Measurements from ENCODE around the gene ITIH4. TPM values are rescaled to one million over a fixed set of nuclear protein-coding genes. Genes with fewer than 3 reads are reported as not detected.
A peak's percentile ranks its signal among the peaks of the same experiment; 100 is the strongest.

Gene ITIH4
- total RNA-seq, 2 experiments from 2014 or later = 15.1 to 16.3 TPM

GRCh38 chr3:52811452-52812011, 18.9 kb downstream of the ITIH4 start:
- no peaks in the 10 kb centered on the region for H3K9me3 Mint-ChIP-seq (ENCODE audit: insufficient read depth)
- POLR2A ChIA-PET = interaction anchor here (0.9 kb wide), 1 partner anchor 13 kb away, joined by 3 read pairs; no protein-coding TSS in a partner anchor
- no peak overlapping the region for H3K4me3 Mint-ChIP-seq
- H3K36me3 Mint-ChIP-seq (ENCODE audit: low read depth) = no peaks in the 10 kb centered on the region
- DNase-seq (no peak), ATAC-seq (no peak)
- no peak overlapping the region for H3K27ac Mint-ChIP-seq
- CTCF ChIA-PET = interaction anchor here (1.7 kb wide), 1 partner anchor 9 kb away, joined by 5 read pairs; no protein-coding TSS in a partner anchor
- H3K4me1 Mint-ChIP-seq (ENCODE audit: low read depth) = peaks cover 18% of the 10 kb centered on the region
- peaks cover 3% of the 10 kb centered on the region for H3K27me3 Mint-ChIP-seq (ENCODE audit: low read depth)

GRCh38 chr3:52810923-52811322, 19.5 kb downstream of the ITIH4 start:
- Mint-ChIP-seq H3K27ac (no peak overlapping the region), H3K9me3 (ENCODE audit: insufficient read depth) (no peaks in the 10 kb centered on the region), H3K4me3 (no peak overlapping the region), H3K4me1 (ENCODE audit: low read depth) (peaks cover 18% of the 10 kb centered on the region), H3K36me3 (ENCODE audit: low read depth) (no peaks in the 10 kb centered on the region), H3K27me3 (ENCODE audit: low read depth) (peaks cover 3% of the 10 kb centered on the region)
- ChIA-PET CTCF (interaction anchor here (1.7 kb wide), 1 partner anchor 10 kb away, joined by 5 read pairs; no protein-coding TSS in a partner anchor), POLR2A (interaction anchor here (0.9 to 1.4 kb wide), 2 partner anchors 12 to 28 kb away, joined by 3 to 4 read pairs; no protein-coding TSS in a partner anchor)
- ATAC-seq (no peak), DNase-seq (no peak)

GRCh38 chr3:52809662-52810377, 20.7 kb downstream of the ITIH4 start:
- H3K36me3 Mint-ChIP-seq (ENCODE audit: low read depth) = no peaks in the 10 kb centered on the region
- H3K27me3 Mint-ChIP-seq (ENCODE audit: low read depth) = peaks cover 3% of the 10 kb centered on the region
- POLR2A ChIA-PET = interaction anchor here (1.4 kb wide), 1 partner anchor 29 kb away, joined by 4 read pairs; no protein-coding TSS in a partner anchor
- ATAC-seq = no peak
- H3K4me3 Mint-ChIP-seq = no peak overlapping the region
- no peaks in the 10 kb centered on the region for H3K9me3 Mint-ChIP-seq (ENCODE audit: insufficient read depth)
- peaks cover 18% of the 10 kb centered on the region for H3K4me1 Mint-ChIP-seq (ENCODE audit: low read depth)
- CTCF ChIA-PET = interaction anchor here (0.9 to 1.6 kb wide), 2 partner anchors 11 kb away, joined by 3 to 6 read pairs; no protein-coding TSS in a partner anchor
- H3K27ac Mint-ChIP-seq = no peak overlapping the region
- DNase-seq = no peak

GRCh38 chr3:52809149-52809548, 21.3 kb downstream of the ITIH4 start:
- H3K9me3 Mint-ChIP-seq (ENCODE audit: insufficient read depth) = no peaks in the 10 kb centered on the region
- POLR2A ChIA-PET = no interaction called here
- ATAC-seq (no peak), DNase-seq (no peak)
- peaks cover 3% of the 10 kb centered on the region for H3K27me3 Mint-ChIP-seq (ENCODE audit: low read depth)
- no peak overlapping the region for H3K4me3 Mint-ChIP-seq
- H3K27ac Mint-ChIP-seq = no peak overlapping the region
- H3K4me1 Mint-ChIP-seq (ENCODE audit: low read depth) = peaks cover 18% of the 10 kb centered on the region
- H3K36me3 Mint-ChIP-seq (ENCODE audit: low read depth) = no peaks in the 10 kb centered on the region
- CTCF ChIA-PET = interaction anchor here (0.9 to 1.6 kb wide), 2 partner anchors 11 to 12 kb away, joined by 3 to 6 read pairs; no protein-coding TSS in a partner anchor

- ChIA-PET POLR2A (no interaction called here), CTCF (no interaction called here)
- Mint-ChIP-seq H3K36me3 (ENCODE audit: low read depth) (no peaks in the 10 kb centered on the region), H3K9me3 (ENCODE audit: insufficient read depth) (no peaks in the 10 kb centered on the region), H3K4me1 (ENCODE audit: low read depth) (peaks cover 18% of the 10 kb centered on the region), H3K27ac (no peak overlapping the region), H3K4me3 (no peak overlapping the region), H3K27me3 (ENCODE audit: low read depth) (peaks cover 3% of the 10 kb centered on the region)
- no peak for DNase-seq
- ATAC-seq = no peak
Measured at GRCh38 chr3:52805270-52806039, 25.0 kb downstream of the ITIH4 start.

- Mint-ChIP-seq H3K27me3 (ENCODE audit: low read depth) (no peaks in the 10 kb centered on the region), H3K4me3 (no peak overlapping the region), H3K36me3 (ENCODE audit: low read depth) (no peaks in the 10 kb centered on the region), H3K9me3 (ENCODE audit: insufficient read depth) (no peaks in the 10 kb centered on the region), H3K4me1 (ENCODE audit: low read depth) (no peaks in the 10 kb centered on the region), H3K27ac (no peak overlapping the region)
- ChIA-PET CTCF (no interaction called here), POLR2A (no interaction called here)
- no peak for DNase-seq
- no peak for ATAC-seq
Measured at GRCh38 chr3:52801839-52802238, 28.6 kb downstream of the ITIH4 start.

GRCh38 chr3:52800079-52800478, 30.4 kb downstream of the ITIH4 start:
- Mint-ChIP-seq H3K4me1 (ENCODE audit: low read depth) (no peaks in the 10 kb centered on the region), H3K36me3 (ENCODE audit: low read depth) (no peaks in the 10 kb centered on the region), H3K27me3 (ENCODE audit: low read depth) (no peaks in the 10 kb centered on the region), H3K4me3 (no peak overlapping the region), H3K27ac (no peak overlapping the region), H3K9me3 (ENCODE audit: insufficient read depth) (no peaks in the 10 kb centered on the region)
- ATAC-seq = no peak
- ChIA-PET CTCF (no interaction called here), POLR2A (no interaction called here)
- no peak for DNase-seq

GRCh38 chr3:52798978-52799476, 31.4 kb downstream of the ITIH4 start:
- ATAC-seq (peak; percentile 39), DNase-seq (peak; percentile 27)
- H3K27me3 Mint-ChIP-seq (ENCODE audit: low read depth) = no peaks in the 10 kb centered on the region
- no peaks in the 10 kb centered on the region for H3K36me3 Mint-ChIP-seq (ENCODE audit: low read depth)
- no peaks in the 10 kb centered on the region for H3K9me3 Mint-ChIP-seq (ENCODE audit: insufficient read depth)
- no peak overlapping the region for H3K4me3 Mint-ChIP-seq
- ChIA-PET POLR2A (interaction anchor here (0.6 to 1.2 kb wide), 2 partner anchors 12 to 44 kb away, joined by 3 read pairs; no protein-coding TSS in a partner anchor), CTCF (interaction anchor here (0.6 to 2.0 kb wide), 13 partner anchors 11 to 234 kb away, joined by 3 to 9 read pairs (median 4); partner anchors contain the start of gene NEK4)
- H3K4me1 Mint-ChIP-seq (ENCODE audit: low read depth) = no peaks in the 10 kb centered on the region
- no peak overlapping the region for H3K27ac Mint-ChIP-seq

- H3K27ac Mint-ChIP-seq = no peak overlapping the region
- H3K36me3 Mint-ChIP-seq (ENCODE audit: low read depth) = no peaks in the 10 kb centered on the region
- H3K27me3 Mint-ChIP-seq (ENCODE audit: low read depth) = no peaks in the 10 kb centered on the region
- H3K9me3 Mint-ChIP-seq (ENCODE audit: insufficient read depth) = no peaks in the 10 kb centered on the region
- CTCF ChIA-PET = interaction anchor here (0.6 to 2.0 kb wide), 12 partner anchors 11 to 235 kb away, joined by 3 to 9 read pairs (median 4); no protein-coding TSS in a partner anchor
- ATAC-seq (no peak), DNase-seq (no peak)
- no peaks in the 10 kb centered on the region for H3K4me1 Mint-ChIP-seq (ENCODE audit: low read depth)
- POLR2A ChIA-PET = interaction anchor here (0.6 to 1.2 kb wide), 3 partner anchors 13 to 437 kb away, joined by 3 read pairs; no protein-coding TSS in a partner anchor
- H3K4me3 Mint-ChIP-seq = no peak overlapping the region
Measured at GRCh38 chr3:52798376-52798977, 32.0 kb downstream of the ITIH4 start.

- ATAC-seq = no peak
- ChIA-PET CTCF (no interaction called here), POLR2A (no interaction called here)
- Mint-ChIP-seq H3K27ac (no peak overlapping the region), H3K4me3 (no peak overlapping the region), H3K36me3 (ENCODE audit: low read depth) (no peaks in the 10 kb centered on the region), H3K27me3 (ENCODE audit: low read depth) (no peaks in the 10 kb centered on the region), H3K9me3 (ENCODE audit: insufficient read depth) (no peaks in the 10 kb centered on the region), H3K4me1 (ENCODE audit: low read depth) (no peaks in the 10 kb centered on the region)
- DNase-seq = no peak
Measured at GRCh38 chr3:52796411-52796810, 34.1 kb downstream of the ITIH4 start.

- H3K27ac Mint-ChIP-seq = no peak overlapping the region
- H3K9me3 Mint-ChIP-seq (ENCODE audit: insufficient read depth) = no peaks in the 10 kb centered on the region
- no peaks in the 10 kb centered on the region for H3K36me3 Mint-ChIP-seq (ENCODE audit: low read depth)
- no peak overlapping the region for H3K4me3 Mint-ChIP-seq
- POLR2A ChIA-PET = no interaction called here
- no peak for ATAC-seq
- no peak for DNase-seq
- no peaks in the 10 kb centered on the region for H3K27me3 Mint-ChIP-seq (ENCODE audit: low read depth)
- no peaks in the 10 kb centered on the region for H3K4me1 Mint-ChIP-seq (ENCODE audit: low read depth)
- CTCF ChIA-PET = no interaction called here
Measured at GRCh38 chr3:52795298-52795900, 35.1 kb downstream of the ITIH4 start.

Measured in activated CD8-positive, alpha-beta T cell treated with anti-CD3 and anti-CD28 coated beads, Interleukin-2, amount 10 ng/mL, durations not matched to agents 7 days and 5 days (primary cell).